OCI-LY1 (cell line): ENCODE results near the gene MIGA1.

Experiments
- H2AFZ ChIP-seq: fragments of 200-600 bp; sonication (generic), shearing (Covaris generic); 2 replicates; pipeline ENCODE4 v1.6.0; 2014; ENCODE audit warnings: antibody characterized with exemption, mild to moderate bottlenecking, low read length
- H3F3A ChIP-seq: fragments of 200-600 bp; sonication (generic), shearing (Covaris generic); 2 replicates; pipeline ENCODE4 v1.6.0; 2014; ENCODE audit warnings: mild to moderate bottlenecking, antibody characterized with exemption, low read length, moderate library complexity; ENCODE audit not compliant: insufficient read depth
- H3K27ac ChIP-seq: fragments of 200-600 bp; sonication (generic); 2 replicates; pipeline ENCODE4 v1.5.1; 2014; ENCODE audit warnings: low read length, mixed run types, mild to moderate bottlenecking, low read depth; ENCODE audit not compliant: poor library complexity, severe bottlenecking
- H3K27me3 ChIP-seq: fragments of 200-600 bp; sonication (generic); 2 replicates; pipeline ENCODE4 v1.6.0; 2014; ENCODE audit warnings: antibody characterized with exemption, mild to moderate bottlenecking, low read length, moderate library complexity; ENCODE audit not compliant: insufficient read depth
- H3K36me3 ChIP-seq: fragments of 200-600 bp; sonication (generic); 2 replicates; pipeline ENCODE4 v1.6.1; 2014; ENCODE audit warnings: mild to moderate bottlenecking, antibody characterized with exemption, low read length, moderate library complexity, mixed read lengths; ENCODE audit not compliant: insufficient read depth
- H3K4me1 ChIP-seq: fragments of 200-600 bp; sonication (generic); 2 replicates; pipeline ENCODE4 v1.5.1; 2014; ENCODE audit warnings: mild to moderate bottlenecking, low read length, moderate library complexity; ENCODE audit not compliant: insufficient read depth, severe bottlenecking
- H3K4me2 ChIP-seq: fragments of 200-600 bp; sonication (generic), shearing (Covaris generic); 2 replicates; pipeline ENCODE4 v1.6.1; 2014; ENCODE audit warnings: low read length
- H3K4me3 ChIP-seq: fragments of 200-600 bp; sonication (generic); 2 replicates; pipeline ENCODE4 v1.5.1; 2014; ENCODE audit warnings: low read length, low read depth, mild to moderate bottlenecking, mixed read lengths; ENCODE audit not compliant: poor library complexity, severe bottlenecking
- H3K79me2 ChIP-seq: fragments of 200-600 bp; shearing (Covaris generic); 2 replicates; pipeline ENCODE4 v1.6.1; 2016; ENCODE audit warnings: mixed run types, low read length, mixed read lengths; ENCODE audit not compliant: insufficient read depth
- H3K9ac ChIP-seq: fragments of 200-600 bp; sonication (generic), shearing (Covaris generic); 2 replicates; pipeline ENCODE4 v1.6.1; 2014; ENCODE audit warnings: mild to moderate bottlenecking, low read length, mixed read lengths
- H3K9me2 ChIP-seq: fragments of 200-600 bp; sonication (generic), shearing (Covaris generic); 2 replicates; pipeline ENCODE4 v1.6.1; 2014; ENCODE audit warnings: low read depth, mild to moderate bottlenecking, low read length, mixed read lengths
- H3K9me3 ChIP-seq: fragments of 200-600 bp; shearing (Covaris generic); 2 replicates; pipeline ENCODE4 v1.6.1; 2014; ENCODE audit warnings: low read length, mixed read lengths
- H4K20me1 ChIP-seq: fragments of 200-600 bp; sonication (generic), shearing (Covaris generic); 2 replicates; pipeline ENCODE4 v1.6.0; 2016; ENCODE audit warnings: mild to moderate bottlenecking, low read length; ENCODE audit not compliant: insufficient read depth
- CTCF ChIP-seq: fragments of 200-600 bp; sonication (generic), shearing (Covaris generic); IDR thresholded peaks from 2 replicates; pipeline ENCODE4 v1.5.1; 2017; ENCODE audit warnings: mild to moderate bottlenecking, antibody characterized with exemption, low read length, moderate library complexity, mixed read lengths
- EZH2 ChIP-seq: fragments of 200-600 bp; sonication (generic), shearing (Covaris generic); IDR thresholded peaks from 2 replicates; pipeline ENCODE4 v1.8.0; 2017; ENCODE audit warnings: borderline replicate concordance, mixed run types, mild to moderate bottlenecking, antibody characterized with exemption, low read length, moderate library complexity, mixed read lengths

MIGA1 gene

GRCh38 chr1:77794550-77794949, 15.1 kb downstream of the MIGA1 start:
- no peak overlapping the region for H3K4me3 ChIP-seq
- H3K9me3 ChIP-seq, result no peaks in the 10 kb centered on the region
- no peaks in the 10 kb centered on the region for H3F3A ChIP-seq
- no peak overlapping the region for H3K4me2 ChIP-seq
- TF ChIP-seq EZH2, result no peak
- no peak for TF ChIP-seq CTCF
- peaks cover 34% of the 10 kb centered on the region for H3K36me3 ChIP-seq
- H3K27ac ChIP-seq, result no peak overlapping the region
- H3K4me1 ChIP-seq, result peaks cover 3% of the 10 kb centered on the region
- H4K20me1 ChIP-seq, result no peaks in the 10 kb centered on the region
- no peak overlapping the region for H2AFZ ChIP-seq
- peaks cover 4% of the 10 kb centered on the region; the same call in 1 of the 2 replicates for H3K79me2 ChIP-seq
- H3K27me3 ChIP-seq, result no peaks in the 10 kb centered on the region
- H3K9ac ChIP-seq, result no peak overlapping the region
- no peaks in the 10 kb centered on the region for H3K9me2 ChIP-seq

- Histone ChIP-seq H3K27ac (no peak overlapping the region), H3K9ac (no peak overlapping the region), H3K4me2 (no peak overlapping the region), H4K20me1 (no peaks in the 10 kb centered on the region), H3K9me2 (no peaks in the 10 kb centered on the region), H3F3A (no peaks in the 10 kb centered on the region), H3K4me1 (peaks cover 3% of the 10 kb centered on the region), H3K79me2 (peaks cover 4% of the 10 kb centered on the region; the same call in 1 of the 2 replicates), H3K27me3 (no peaks in the 10 kb centered on the region), H2AFZ (no peak overlapping the region), H3K36me3 (peaks cover 25% of the 10 kb centered on the region; the same call in 1 of the 2 replicates), H3K9me3 (no peaks in the 10 kb centered on the region), H3K4me3 (no peak overlapping the region)
- TF ChIP-seq EZH2 (no peak), CTCF (peak; percentile 22; the same call in 1 of the 2 replicates)
Observed at GRCh38 chr1:77796695-77797405, 17.4 kb downstream of the MIGA1 start.

- H3K27ac ChIP-seq, result no peak overlapping the region
- peaks cover 4% of the 10 kb centered on the region; the same call in 1 of the 2 replicates for H3K79me2 ChIP-seq
- H3K27me3 ChIP-seq, result no peaks in the 10 kb centered on the region
- no peak overlapping the region for H3K4me3 ChIP-seq
- H3K9ac ChIP-seq, result no peak overlapping the region
- no peaks in the 10 kb centered on the region for H3K9me2 ChIP-seq
- no peak overlapping the region for H2AFZ ChIP-seq
- no peaks in the 10 kb centered on the region for H4K20me1 ChIP-seq
- TF ChIP-seq CTCF, result no peak
- no peak for TF ChIP-seq EZH2
- peaks cover 35% of the 10 kb centered on the region; the same call in 1 of the 2 replicates for H3K36me3 ChIP-seq
- no peak overlapping the region for H3K4me2 ChIP-seq
- no peaks in the 10 kb centered on the region for H3F3A ChIP-seq
- peaks cover 3% of the 10 kb centered on the region for H3K4me1 ChIP-seq
- H3K9me3 ChIP-seq, result no peaks in the 10 kb centered on the region
Observed at GRCh38 chr1:77797991-77798390, 18.5 kb downstream of the MIGA1 start.
